Endodermal cell (in vitro differentiated cells): ENCODE measurements around the gene PBXIP1. TPM values are rescaled to one million over a fixed set of nuclear protein-coding genes. Genes with fewer than 3 reads are reported as not detected.

Experiments used
- DNase-seq: peaks from one replicate; pipeline ENCODE4 v3.0.0-alpha.2; 2017
- H3K27ac ChIP-seq: 2 replicates; pipeline ENCODE4 v1.5.1; 2013; ENCODE audit warnings: mild to moderate bottlenecking, low read depth, low read length, moderate library complexity
- H3K27me3 ChIP-seq: 2 replicates; pipeline ENCODE4 v1.6.1; 2013; ENCODE audit warnings: mild to moderate bottlenecking, low read length, moderate library complexity; ENCODE audit not compliant: insufficient read depth, control insufficient read depth, poor library complexity, severe bottlenecking
- H3K36me3 ChIP-seq: 2 replicates; pipeline ENCODE4 v1.7.0; 2013; ENCODE audit warnings: mild to moderate bottlenecking, low read length, moderate library complexity; ENCODE audit not compliant: control insufficient read depth, insufficient read depth
- H3K4me1 ChIP-seq: one replicate; pipeline ENCODE4 v1.7.0; 2013; ENCODE audit warnings: low read length; ENCODE audit not compliant: control insufficient read depth, insufficient read depth
- H3K4me3 ChIP-seq: 2 replicates; pipeline ENCODE4 v1.5.1; 2013; ENCODE audit warnings: mild to moderate bottlenecking, low read length, moderate library complexity
- H3K9ac ChIP-seq: 2 replicates; pipeline ENCODE4 v1.6.1; 2013; ENCODE audit warnings: mild to moderate bottlenecking, low read length, moderate library complexity; ENCODE audit not compliant: poor library complexity, severe bottlenecking; ENCODE audit errors: extremely low read depth
- H3K9me3 ChIP-seq: 2 replicates; pipeline ENCODE4 v1.6.1; 2013; ENCODE audit warnings: mild to moderate bottlenecking, low read length, moderate library complexity; ENCODE audit not compliant: control insufficient read depth
- H3K27ac Mint-ChIP-seq: 2 replicates; pipeline ENCODE4 v1.8.0; 2020; ENCODE audit warnings: mixed read lengths
- H3K27me3 Mint-ChIP-seq: 2 replicates; pipeline ENCODE4 v1.8.0; 2021; ENCODE audit warnings: mild to moderate bottlenecking, mixed read lengths; ENCODE audit not compliant: insufficient read depth
- H3K36me3 Mint-ChIP-seq: 2 replicates; pipeline ENCODE4 v1.8.0; 2020; ENCODE audit warnings: low read depth, mixed read lengths
- H3K4me1 Mint-ChIP-seq: 2 replicates; pipeline ENCODE4 v1.8.0; 2020; ENCODE audit warnings: mixed read lengths
- H3K4me3 Mint-ChIP-seq: 2 replicates; pipeline ENCODE4 v1.8.0; 2020; ENCODE audit warnings: mild to moderate bottlenecking, moderate library complexity, mixed read lengths
- H3K9me3 Mint-ChIP-seq: 2 replicates; pipeline ENCODE4 v1.8.0; 2020; ENCODE audit warnings: mild to moderate bottlenecking, mixed read lengths
- CTCF ChIP-seq: fragments of 200-600 bp; sonication (generic); conservative IDR thresholded peaks from 2 replicates; pipeline ENCODE4 v1.5.0; 2021; ENCODE audit warnings: antibody characterized with exemption, mild to moderate bottlenecking
- WGBS, 2 experiments: methylation state at CpG; one replicate each; pipeline versions ENCODE4 v1.1.5 to v1.1.7; 2013; ENCODE audit warnings: missing lambda C conversion rate in 2 of 2, mixed read lengths in 1 of 2; ENCODE audit not compliant: insufficient coverage in 1 of 2, insufficient read length in 1 of 2; 5-methylcytosine and 5-hydroxymethylcytosine counted together
- total RNA-seq, 2 donors: library from RNA; stranded (reverse); fragmentation: NEBNext Ultra II Directional in 1 of 2; extraction: Animal tissue kit (Norgen Biotek cat#: 25700) in 1 of 2; gene quantifications; 2 replicates in 1 of 2; 3 replicates in 1 of 2; pipeline ENCODE4 v1.2.1, GENCODE V29; 2021

PBXIP1 gene
- total RNA-seq, 2 donors from 2014 or later, result 42.5 to 61.3 TPM

- no peak overlapping the region for H3K9ac ChIP-seq
- no peaks in the 10 kb centered on the region for H3K27me3 Mint-ChIP-seq
- no peak overlapping the region for H3K27ac Mint-ChIP-seq
- H3K4me1 Mint-ChIP-seq, result no peaks in the 10 kb centered on the region
- peaks cover 9% of the 10 kb centered on the region for H3K36me3 ChIP-seq
- no peaks in the 10 kb centered on the region for H3K9me3 ChIP-seq
- 94 to 100% methylated on average over 3 of the region's 3 CpGs for WGBS, 2 experiments
- no peak overlapping the region for H3K4me3 ChIP-seq
- TF ChIP-seq CTCF, result no peak
- no peak overlapping the region for H3K4me3 Mint-ChIP-seq
- no peaks in the 10 kb centered on the region for H3K4me1 ChIP-seq
- H3K9me3 Mint-ChIP-seq, result no peaks in the 10 kb centered on the region
- no peak for DNase-seq
- H3K36me3 Mint-ChIP-seq, result peaks cover 31% of the 10 kb centered on the region
- H3K27me3 ChIP-seq, result no peaks in the 10 kb centered on the region
- H3K27ac ChIP-seq, result no peak overlapping the region
Measured at GRCh38 chr1:154923695-154924094, 32.2 kb downstream of the PBXIP1 start.

- Mint-ChIP-seq H3K4me1 (peaks cover 4% of the 10 kb centered on the region), H3K27ac (no peak overlapping the region), H3K36me3 (peaks cover 2% of the 10 kb centered on the region), H3K4me3 (no peak overlapping the region), H3K9me3 (peaks cover 14% of the 10 kb centered on the region), H3K27me3 (peaks cover 9% of the 10 kb centered on the region)
- Histone ChIP-seq H3K4me3 (no peak overlapping the region), H3K27ac (no peak overlapping the region), H3K36me3 (no peaks in the 10 kb centered on the region), H3K27me3 (no peaks in the 10 kb centered on the region), H3K9ac (no peak overlapping the region), H3K4me1 (no peaks in the 10 kb centered on the region), H3K9me3 (peaks cover 10% of the 10 kb centered on the region)
- 92 to 99% methylated on average over 2 to 3 of the region's 3 CpGs for WGBS, 2 experiments
- DNase-seq, result no peak
- TF ChIP-seq CTCF, result no peak
Measured at GRCh38 chr1:154913273-154913672, 42.6 kb downstream of the PBXIP1 start.

DNA sequence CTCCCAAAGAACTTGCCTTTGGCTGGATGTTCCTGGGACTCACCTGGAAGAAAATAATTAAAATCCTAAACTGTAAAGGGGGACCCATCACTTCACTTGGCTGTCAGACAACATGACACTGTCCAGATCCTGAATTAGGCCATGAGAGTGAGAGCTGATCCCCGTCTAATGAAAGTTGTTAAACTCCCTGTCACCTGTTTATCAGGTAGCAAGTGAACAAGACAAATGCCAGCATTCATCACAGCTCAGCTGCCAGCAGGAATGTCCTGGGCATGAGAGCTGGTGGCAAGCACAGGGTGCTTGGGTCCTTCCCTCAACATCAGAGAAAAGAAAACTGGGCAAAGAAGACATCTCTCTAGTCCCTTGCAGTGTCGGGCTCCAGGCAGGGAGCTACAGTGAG, 43.1 kb downstream of the PBXIP1 start:
- no peak for DNase-seq
- H3K9ac ChIP-seq, result no peak overlapping the region
- no peak overlapping the region for H3K27ac ChIP-seq
- Mint-ChIP-seq H3K36me3 (peaks cover 3% of the 10 kb centered on the region), H3K4me1 (peaks cover 4% of the 10 kb centered on the region), H3K9me3 (peaks cover 19% of the 10 kb centered on the region), H3K27me3 (peaks cover 10% of the 10 kb centered on the region), H3K4me3 (no peak overlapping the region), H3K27ac (no peak overlapping the region)
- no peaks in the 10 kb centered on the region for H3K36me3 ChIP-seq
- H3K27me3 ChIP-seq, result no peaks in the 10 kb centered on the region
- no peak for TF ChIP-seq CTCF
- no peak overlapping the region for H3K4me3 ChIP-seq
- no peaks in the 10 kb centered on the region for H3K4me1 ChIP-seq
- WGBS, 2 experiments, result 97 to 100% methylated on average over 1 to 2 of the region's 2 CpGs
- peaks cover 15% of the 10 kb centered on the region for H3K9me3 ChIP-seq
